HG02970 (cell line): ENCODE measurements around the gene RPL6.
A peak's percentile ranks its signal among the peaks of the same experiment; 100 is the strongest.

Experiments used
- ATAC-seq: cut with Tn5 transposase; IDR thresholded peaks from one replicate; pipeline ENCODE4 v1.9.1; 2021; ENCODE audit warnings: mild to moderate bottlenecking, moderate library complexity, moderate number of reproducible peaks; ENCODE audit not compliant: unreplicated experiment, low FRiP score

The RPL6 gene

GRCh38 chr12:112381406-112381882, 28.0 kb downstream of the RPL6 start:
- ATAC-seq: peak; percentile 45

GRCh38 chr12:112380663-112381405, 28.6 kb downstream of the RPL6 start:
- ATAC-seq: no peak

- no peak for ATAC-seq
Measured at GRCh38 chr12:112375105-112375504, 34.3 kb downstream of the RPL6 start.

- no peak for ATAC-seq
Measured at GRCh38 chr12:112374166-112374740, 35.2 kb downstream of the RPL6 start.

- ATAC-seq: no peak
Measured at GRCh38 chr12:112370868-112371510, 38.4 kb downstream of the RPL6 start.

- no peak for ATAC-seq
Measured at GRCh38 chr12:112370199-112370598, 39.2 kb downstream of the RPL6 start.

GRCh38 chr12:112368856-112369255, 40.5 kb downstream of the RPL6 start:
- no peak for ATAC-seq

GRCh38 chr12:112367965-112368364, 41.4 kb downstream of the RPL6 start:
- ATAC-seq: no peak

- no peak for ATAC-seq
Measured at GRCh38 chr12:112362310-112362709, 47.1 kb downstream of the RPL6 start.

- ATAC-seq: no peak
Measured at GRCh38 chr12:112361271-112361670, 48.1 kb downstream of the RPL6 start.

- no peak for ATAC-seq
Measured at GRCh38 chr12:112359290-112359689, 50.1 kb downstream of the RPL6 start.

- ATAC-seq: no peak
Measured at GRCh38 chr12:112357214-112357613, 52.2 kb downstream of the RPL6 start.
